OCI-LY1 (cell line): ENCODE data around the gene RMDN3.

ENCODE experiments used
- H2AFZ ChIP-seq: fragments of 200-600 bp; sonication (generic), shearing (Covaris generic); 2 replicates; pipeline ENCODE4 v1.6.0; 2014; ENCODE audit warnings: antibody characterized with exemption, mild to moderate bottlenecking, low read length
- H3F3A ChIP-seq: fragments of 200-600 bp; sonication (generic), shearing (Covaris generic); 2 replicates; pipeline ENCODE4 v1.6.0; 2014; ENCODE audit warnings: mild to moderate bottlenecking, antibody characterized with exemption, low read length, moderate library complexity; ENCODE audit not compliant: insufficient read depth
- H3K27ac ChIP-seq: fragments of 200-600 bp; sonication (generic); 2 replicates; pipeline ENCODE4 v1.5.1; 2014; ENCODE audit warnings: low read length, mixed run types, mild to moderate bottlenecking, low read depth; ENCODE audit not compliant: poor library complexity, severe bottlenecking
- H3K27me3 ChIP-seq: fragments of 200-600 bp; sonication (generic); 2 replicates; pipeline ENCODE4 v1.6.0; 2014; ENCODE audit warnings: antibody characterized with exemption, mild to moderate bottlenecking, low read length, moderate library complexity; ENCODE audit not compliant: insufficient read depth
- H3K36me3 ChIP-seq: fragments of 200-600 bp; sonication (generic); 2 replicates; pipeline ENCODE4 v1.6.1; 2014; ENCODE audit warnings: mild to moderate bottlenecking, antibody characterized with exemption, low read length, moderate library complexity, mixed read lengths; ENCODE audit not compliant: insufficient read depth
- H3K4me1 ChIP-seq: fragments of 200-600 bp; sonication (generic); 2 replicates; pipeline ENCODE4 v1.5.1; 2014; ENCODE audit warnings: mild to moderate bottlenecking, low read length, moderate library complexity; ENCODE audit not compliant: insufficient read depth, severe bottlenecking
- H3K4me2 ChIP-seq: fragments of 200-600 bp; sonication (generic), shearing (Covaris generic); 2 replicates; pipeline ENCODE4 v1.6.1; 2014; ENCODE audit warnings: low read length
- H3K4me3 ChIP-seq: fragments of 200-600 bp; sonication (generic); 2 replicates; pipeline ENCODE4 v1.5.1; 2014; ENCODE audit warnings: low read length, low read depth, mild to moderate bottlenecking, mixed read lengths; ENCODE audit not compliant: poor library complexity, severe bottlenecking
- H3K79me2 ChIP-seq: fragments of 200-600 bp; shearing (Covaris generic); 2 replicates; pipeline ENCODE4 v1.6.1; 2016; ENCODE audit warnings: mixed run types, low read length, mixed read lengths; ENCODE audit not compliant: insufficient read depth
- H3K9ac ChIP-seq: fragments of 200-600 bp; sonication (generic), shearing (Covaris generic); 2 replicates; pipeline ENCODE4 v1.6.1; 2014; ENCODE audit warnings: mild to moderate bottlenecking, low read length, mixed read lengths
- H3K9me2 ChIP-seq: fragments of 200-600 bp; sonication (generic), shearing (Covaris generic); 2 replicates; pipeline ENCODE4 v1.6.1; 2014; ENCODE audit warnings: low read depth, mild to moderate bottlenecking, low read length, mixed read lengths
- H3K9me3 ChIP-seq: fragments of 200-600 bp; shearing (Covaris generic); 2 replicates; pipeline ENCODE4 v1.6.1; 2014; ENCODE audit warnings: low read length, mixed read lengths
- H4K20me1 ChIP-seq: fragments of 200-600 bp; sonication (generic), shearing (Covaris generic); 2 replicates; pipeline ENCODE4 v1.6.0; 2016; ENCODE audit warnings: mild to moderate bottlenecking, low read length; ENCODE audit not compliant: insufficient read depth
- EZH2 ChIP-seq: fragments of 200-600 bp; sonication (generic), shearing (Covaris generic); IDR thresholded peaks from 2 replicates; pipeline ENCODE4 v1.8.0; 2017; ENCODE audit warnings: borderline replicate concordance, mixed run types, mild to moderate bottlenecking, antibody characterized with exemption, low read length, moderate library complexity, mixed read lengths
- TF ChIP-seq, protein P1 (sequence below): fragments of 200-600 bp; sonication (generic), shearing (Covaris generic); IDR thresholded peaks from 2 replicates; pipeline ENCODE4 v1.5.1; 2017; ENCODE audit warnings: mild to moderate bottlenecking, antibody characterized with exemption, low read length, moderate library complexity, mixed read lengths

RMDN3 gene

GRCh38 chr15:40706121-40706520 lies 48.9 kb downstream of the RMDN3 start:
- Histone ChIP-seq H3K4me2 (no peak overlapping the region), H3K27me3 (no peaks in the 10 kb centered on the region), H3K9ac (no peak overlapping the region), H3K4me1 (no peaks in the 10 kb centered on the region), H3F3A (no peaks in the 10 kb centered on the region), H3K79me2 (no peaks in the 10 kb centered on the region), H3K36me3 (peaks cover 81% of the 10 kb centered on the region), H3K27ac (no peak overlapping the region), H2AFZ (no peak overlapping the region), H3K4me3 (no peak overlapping the region), H3K9me2 (no peaks in the 10 kb centered on the region), H4K20me1 (no peaks in the 10 kb centered on the region), H3K9me3 (no peaks in the 10 kb centered on the region)
- TF ChIP-seq EZH2, result no peak
- TF ChIP-seq, protein P1, sequence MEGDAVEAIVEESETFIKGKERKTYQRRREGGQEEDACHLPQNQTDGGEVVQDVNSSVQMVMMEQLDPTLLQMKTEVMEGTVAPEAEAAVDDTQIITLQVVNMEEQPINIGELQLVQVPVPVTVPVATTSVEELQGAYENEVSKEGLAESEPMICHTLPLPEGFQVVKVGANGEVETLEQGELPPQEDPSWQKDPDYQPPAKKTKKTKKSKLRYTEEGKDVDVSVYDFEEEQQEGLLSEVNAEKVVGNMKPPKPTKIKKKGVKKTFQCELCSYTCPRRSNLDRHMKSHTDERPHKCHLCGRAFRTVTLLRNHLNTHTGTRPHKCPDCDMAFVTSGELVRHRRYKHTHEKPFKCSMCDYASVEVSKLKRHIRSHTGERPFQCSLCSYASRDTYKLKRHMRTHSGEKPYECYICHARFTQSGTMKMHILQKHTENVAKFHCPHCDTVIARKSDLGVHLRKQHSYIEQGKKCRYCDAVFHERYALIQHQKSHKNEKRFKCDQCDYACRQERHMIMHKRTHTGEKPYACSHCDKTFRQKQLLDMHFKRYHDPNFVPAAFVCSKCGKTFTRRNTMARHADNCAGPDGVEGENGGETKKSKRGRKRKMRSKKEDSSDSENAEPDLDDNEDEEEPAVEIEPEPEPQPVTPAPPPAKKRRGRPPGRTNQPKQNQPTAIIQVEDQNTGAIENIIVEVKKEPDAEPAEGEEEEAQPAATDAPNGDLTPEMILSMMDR, result no peak

- Histone ChIP-seq H3F3A (no peaks in the 10 kb centered on the region), H3K4me1 (no peaks in the 10 kb centered on the region), H3K36me3 (peaks cover 75% of the 10 kb centered on the region), H3K4me2 (no peak overlapping the region), H3K27ac (no peak overlapping the region), H3K79me2 (no peaks in the 10 kb centered on the region), H3K27me3 (no peaks in the 10 kb centered on the region), H4K20me1 (no peaks in the 10 kb centered on the region), H3K9me3 (no peaks in the 10 kb centered on the region), H3K4me3 (no peak overlapping the region), H2AFZ (no peak overlapping the region), H3K9me2 (no peaks in the 10 kb centered on the region), H3K9ac (no peak overlapping the region)
- TF ChIP-seq, protein P1, result peak; percentile 30; the same call in 1 of the 2 replicates
- no peak for TF ChIP-seq EZH2
Observed at GRCh38 chr15:40702077-40702476, 53.0 kb downstream of the RMDN3 start.

- Histone ChIP-seq H3K27me3 (no peaks in the 10 kb centered on the region), H3K9ac (no peak overlapping the region), H3K4me2 (no peak overlapping the region), H3K27ac (no peak overlapping the region), H3K4me3 (no peak overlapping the region), H3K9me3 (no peaks in the 10 kb centered on the region), H3K79me2 (peaks cover 11% of the 10 kb centered on the region), H2AFZ (no peak overlapping the region), H3K36me3 (peaks cover 44% of the 10 kb centered on the region), H3K9me2 (no peaks in the 10 kb centered on the region), H4K20me1 (no peaks in the 10 kb centered on the region), H3F3A (no peaks in the 10 kb centered on the region; the same call in 1 of the 2 replicates), H3K4me1 (peaks cover 18% of the 10 kb centered on the region)
- no peak for TF ChIP-seq EZH2
- TF ChIP-seq, protein P1, result no peak
Observed at GRCh38 chr15:40697916-40698315, 57.1 kb downstream of the RMDN3 start.
